ENCODE data around the gene BPIFB2.

BPIFB2 gene

DNA sequence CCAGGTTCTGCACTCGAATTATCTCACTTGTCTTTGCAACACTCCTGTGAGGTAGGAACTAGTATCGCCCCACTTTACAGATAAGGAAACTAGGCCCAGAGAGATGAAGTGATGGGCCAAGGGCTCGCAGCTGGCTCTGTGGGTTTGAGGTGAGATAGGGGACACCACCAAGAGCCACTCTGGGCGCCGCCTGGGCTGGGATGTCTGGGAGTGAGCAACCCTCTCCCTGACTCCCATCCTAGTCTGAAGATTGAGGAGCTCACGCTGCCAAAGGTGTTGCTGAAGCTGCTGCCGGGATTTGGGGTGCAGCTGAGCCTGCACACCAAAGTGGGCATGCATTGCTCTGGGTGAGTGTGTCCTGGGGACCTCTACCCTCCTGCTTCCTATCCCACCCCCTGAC is 51.6 kb downstream of the BPIFB2 start:
- H3K4me3 ChIP-seq (ENCODE audit: low read depth, low read length), result no peak overlapping the region
- no peaks in the 10 kb centered on the region for H3K27me3 ChIP-seq (ENCODE audit: control insufficient read depth, insufficient read depth, low read length)
- no peaks in the 10 kb centered on the region for H3K79me2 ChIP-seq
- H3K27ac ChIP-seq, result no peak overlapping the region
- no peak overlapping the region for H3K9ac ChIP-seq
- H3K4me1 ChIP-seq, result no peaks in the 10 kb centered on the region
- H2AFZ ChIP-seq, result no peak overlapping the region
- no peaks in the 10 kb centered on the region for H3K9me3 ChIP-seq (ENCODE audit: control insufficient read depth, low read length)
- no peaks in the 10 kb centered on the region for H3K36me3 ChIP-seq (ENCODE audit: control insufficient read depth, insufficient read depth, low read length)
- TF ChIP-seq, protein P1, sequence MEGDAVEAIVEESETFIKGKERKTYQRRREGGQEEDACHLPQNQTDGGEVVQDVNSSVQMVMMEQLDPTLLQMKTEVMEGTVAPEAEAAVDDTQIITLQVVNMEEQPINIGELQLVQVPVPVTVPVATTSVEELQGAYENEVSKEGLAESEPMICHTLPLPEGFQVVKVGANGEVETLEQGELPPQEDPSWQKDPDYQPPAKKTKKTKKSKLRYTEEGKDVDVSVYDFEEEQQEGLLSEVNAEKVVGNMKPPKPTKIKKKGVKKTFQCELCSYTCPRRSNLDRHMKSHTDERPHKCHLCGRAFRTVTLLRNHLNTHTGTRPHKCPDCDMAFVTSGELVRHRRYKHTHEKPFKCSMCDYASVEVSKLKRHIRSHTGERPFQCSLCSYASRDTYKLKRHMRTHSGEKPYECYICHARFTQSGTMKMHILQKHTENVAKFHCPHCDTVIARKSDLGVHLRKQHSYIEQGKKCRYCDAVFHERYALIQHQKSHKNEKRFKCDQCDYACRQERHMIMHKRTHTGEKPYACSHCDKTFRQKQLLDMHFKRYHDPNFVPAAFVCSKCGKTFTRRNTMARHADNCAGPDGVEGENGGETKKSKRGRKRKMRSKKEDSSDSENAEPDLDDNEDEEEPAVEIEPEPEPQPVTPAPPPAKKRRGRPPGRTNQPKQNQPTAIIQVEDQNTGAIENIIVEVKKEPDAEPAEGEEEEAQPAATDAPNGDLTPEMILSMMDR (IDR thresholded peaks at IDR 0.05), result no peak
- H3K4me2 ChIP-seq (ENCODE audit: low read length), result no peak overlapping the region

DNA sequence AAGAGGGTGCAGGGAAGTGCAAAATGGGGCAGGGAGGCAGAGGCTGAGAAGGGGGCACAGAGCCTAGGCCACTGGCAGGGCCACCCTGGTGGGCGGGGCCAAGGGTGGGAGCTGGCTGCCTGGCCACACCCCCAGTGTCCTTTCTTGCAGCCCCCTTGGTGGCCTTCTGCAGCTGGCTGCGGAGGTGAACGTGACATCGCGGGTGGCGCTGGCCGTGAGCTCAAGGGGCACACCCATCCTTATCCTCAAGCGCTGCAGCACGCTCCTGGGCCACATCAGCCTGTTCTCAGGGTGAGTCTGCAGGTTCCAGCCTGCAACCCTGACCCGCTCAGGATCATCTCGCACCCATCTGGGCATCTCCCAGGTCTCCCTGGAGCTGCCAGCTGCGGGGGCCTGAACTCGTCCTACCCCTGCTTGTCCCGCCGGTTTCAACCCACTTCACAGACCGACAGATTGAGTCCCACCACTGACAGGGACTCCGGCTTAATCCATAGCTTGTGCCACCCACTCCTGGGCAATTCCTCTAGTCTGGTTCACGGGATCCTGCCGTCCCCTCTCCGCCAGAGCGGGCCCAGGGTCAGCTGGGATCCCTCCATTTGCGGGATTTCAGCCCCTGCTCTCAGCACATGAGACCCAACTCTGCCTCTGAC is 52.4 kb downstream of the BPIFB2 start:
- Histone ChIP-seq H2AFZ (no peak overlapping the region), H3K9ac (no peak overlapping the region)

DNA sequence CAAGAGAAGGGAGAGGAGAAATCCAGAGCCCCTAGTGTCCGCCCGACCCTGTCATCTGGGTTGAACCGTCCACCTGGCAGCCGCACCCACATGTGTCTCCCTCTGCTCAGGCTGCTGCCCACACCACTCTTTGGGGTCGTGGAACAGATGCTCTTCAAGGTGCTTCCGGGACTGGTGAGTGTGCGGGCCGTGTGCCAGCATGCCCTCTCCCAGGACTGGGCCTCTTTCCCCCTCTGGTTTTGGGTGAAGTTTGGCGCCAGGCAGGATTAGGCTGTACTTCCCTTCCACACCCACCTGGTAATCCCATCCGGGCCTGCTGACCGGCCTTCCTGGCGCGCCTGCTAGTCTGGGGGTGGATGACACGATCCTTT is 54.1 kb downstream of the BPIFB2 start:
- no peaks in the 10 kb centered on the region for H3K4me1 ChIP-seq
- no peak overlapping the region for H3K4me2 ChIP-seq (ENCODE audit: low read length)
- no peaks in the 10 kb centered on the region for H3K9me3 ChIP-seq (ENCODE audit: control insufficient read depth, low read length)
- H3K36me3 ChIP-seq (ENCODE audit: control insufficient read depth, insufficient read depth, low read length), result no peaks in the 10 kb centered on the region
- H3K27me3 ChIP-seq (ENCODE audit: control insufficient read depth, insufficient read depth, low read length), result no peaks in the 10 kb centered on the region
- TF ChIP-seq, protein P1 (IDR thresholded peaks at IDR 0.05), result no peak
- no peak overlapping the region for H3K4me3 ChIP-seq (ENCODE audit: low read depth, low read length)
- H3K9ac ChIP-seq, result no peak overlapping the region
- no peaks in the 10 kb centered on the region for H3K79me2 ChIP-seq
- no peak overlapping the region for H3K27ac ChIP-seq
- H2AFZ ChIP-seq, result no peak overlapping the region

More for the DNA sequence above, 52.4 kb downstream of the BPIFB2 start:
- Histone ChIP-seq H3K27me3 (ENCODE audit: control insufficient read depth, insufficient read depth, low read length) (no peaks in the 10 kb centered on the region), H3K4me3 (ENCODE audit: low read depth, low read length) (no peak overlapping the region), H3K79me2 (no peaks in the 10 kb centered on the region), H3K36me3 (ENCODE audit: control insufficient read depth, insufficient read depth, low read length) (no peaks in the 10 kb centered on the region), H3K9me3 (ENCODE audit: control insufficient read depth, low read length) (no peaks in the 10 kb centered on the region), H3K4me2 (ENCODE audit: low read length) (no peak overlapping the region), H3K27ac (no peak overlapping the region), H3K4me1 (no peaks in the 10 kb centered on the region)
- TF ChIP-seq, protein P1 (IDR thresholded peaks at IDR 0.05), result no peak

DNA sequence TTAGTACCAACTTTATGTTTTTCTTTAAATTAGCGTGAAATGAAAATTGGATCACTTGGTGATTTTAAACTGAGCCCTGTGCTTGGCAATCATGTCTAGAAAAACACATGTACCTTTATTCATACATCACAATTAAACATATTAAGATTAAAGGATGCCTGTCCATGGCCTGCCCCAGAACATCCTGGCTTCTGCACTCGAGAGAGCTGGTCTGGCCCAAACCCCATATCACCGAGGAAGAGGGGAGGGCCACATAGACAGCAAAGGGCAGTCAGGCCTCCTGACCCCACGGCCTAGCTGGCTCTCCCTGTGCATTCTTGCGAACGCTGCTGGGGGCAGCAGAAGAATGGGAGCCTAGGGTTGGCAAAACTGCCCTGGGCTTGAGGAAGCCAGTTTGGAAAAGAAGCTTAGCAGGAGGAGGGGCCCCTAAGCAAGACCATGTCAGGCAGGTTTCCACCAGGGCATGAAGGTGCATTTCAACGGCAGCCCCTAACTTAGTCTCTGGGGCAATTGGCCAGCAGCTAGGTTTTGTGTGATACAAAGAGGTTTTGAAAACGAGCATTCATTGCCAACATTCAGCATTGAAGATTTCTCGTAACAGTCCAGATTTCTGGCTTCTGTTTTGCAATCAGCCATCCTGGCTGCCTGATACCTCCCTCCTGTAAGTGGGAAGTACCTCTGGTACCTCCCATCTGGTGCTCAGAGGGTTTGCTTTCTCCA is 54.8 kb downstream of the BPIFB2 start:
- H3K9me3 ChIP-seq (ENCODE audit: control insufficient read depth, low read length), result no peaks in the 10 kb centered on the region
- no peaks in the 10 kb centered on the region for H3K36me3 ChIP-seq (ENCODE audit: control insufficient read depth, insufficient read depth, low read length)
- no peak overlapping the region for H3K9ac ChIP-seq
- no peak overlapping the region for H3K4me3 ChIP-seq (ENCODE audit: low read depth, low read length)
- H3K4me1 ChIP-seq, result no peaks in the 10 kb centered on the region
- no peaks in the 10 kb centered on the region for H3K79me2 ChIP-seq
- no peak overlapping the region for H3K27ac ChIP-seq
- no peaks in the 10 kb centered on the region for H3K27me3 ChIP-seq (ENCODE audit: control insufficient read depth, insufficient read depth, low read length)
- no peak overlapping the region for H3K4me2 ChIP-seq (ENCODE audit: low read length)
- no peak overlapping the region for H2AFZ ChIP-seq
- TF ChIP-seq, protein P1 (IDR thresholded peaks at IDR 0.05), result no peak

DNA sequence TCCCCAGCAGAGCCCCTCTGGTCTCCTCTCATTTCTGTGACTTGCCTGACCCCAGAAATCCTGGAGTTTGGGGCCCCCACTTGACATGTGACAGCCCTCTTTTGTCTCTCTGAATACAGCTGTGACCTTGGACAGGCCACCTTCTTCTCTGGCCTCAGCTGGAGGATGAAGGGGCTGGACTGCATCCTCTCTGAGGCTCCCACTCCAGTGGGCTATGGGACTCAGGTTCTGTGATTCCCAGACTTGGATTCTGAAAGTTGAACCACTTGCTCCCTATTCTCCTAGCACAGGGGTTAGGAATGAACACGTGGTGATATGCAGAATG is 55.3 kb downstream of the BPIFB2 start:
- Histone ChIP-seq H3K79me2 (no peaks in the 10 kb centered on the region), H3K4me3 (ENCODE audit: low read depth, low read length) (no peak overlapping the region), H3K36me3 (ENCODE audit: control insufficient read depth, insufficient read depth, low read length) (no peaks in the 10 kb centered on the region), H3K27me3 (ENCODE audit: control insufficient read depth, insufficient read depth, low read length) (no peaks in the 10 kb centered on the region), H3K4me2 (ENCODE audit: low read length) (no peak overlapping the region), H3K27ac (no peak overlapping the region), H2AFZ (no peak overlapping the region), H3K4me1 (no peaks in the 10 kb centered on the region), H3K9me3 (ENCODE audit: control insufficient read depth, low read length) (no peaks in the 10 kb centered on the region), H3K9ac (no peak overlapping the region)
- TF ChIP-seq, protein P1 (IDR thresholded peaks at IDR 0.05), result no peak
